PFSK-1 (cell line): ENCODE measurements around the gene RAB13.

Experiments
- POLR2AphosphoS5 ChIP-seq: IDR thresholded peaks from 2 replicates; pipeline ENCODE4 v1.6.1; 2012; ENCODE audit warnings: low read depth, mild to moderate bottlenecking, control low read depth, low read length, moderate library complexity
- SIN3A ChIP-seq: IDR thresholded peaks from 2 replicates; pipeline ENCODE4 v1.6.1; 2012; ENCODE audit warnings: mild to moderate bottlenecking, low read length, moderate library complexity, borderline replicate concordance; ENCODE audit not compliant: insufficient read depth
- TAF1 ChIP-seq: IDR thresholded peaks from 2 replicates; pipeline ENCODE4 v1.6.1; 2012; ENCODE audit warnings: low read length, control low read depth, borderline replicate concordance; ENCODE audit not compliant: insufficient read depth

- TF ChIP-seq POLR2AphosphoS5 (no peak), TAF1 (no peak), SIN3A (no peak)
Measured at GRCh38 chr1:154019940-154020339, 33.8 kb upstream of the RAB13 start.
